B cell (primary cell): Measurements from ENCODE around the gene GINS2. TPM values are rescaled to one million over a fixed set of nuclear protein-coding genes. Genes with fewer than 3 reads are reported as not detected.

Experiments
- ATAC-seq: fragments of 200-7000 bp; cut with Tn5 transposase; one replicate; pipeline ENCODE4 v1.10.0; 2021; ENCODE audit warnings: low read depth, mild to moderate bottlenecking, moderate number of reproducible peaks, moderate library complexity
- CTCF ChIA-PET: fragments of 350-600 bp; sonication (Branson Sonifier 250); formaldehyde crosslinking; loops from one replicate; lab custom pipeline; 2021; ENCODE audit warnings: antibody characterized with exemption, inconsistent platforms; lab: Charles Lee
- POLR2A ChIA-PET: fragments of 350-600 bp; sonication (Branson Sonifier 250); formaldehyde crosslinking; loops from one replicate; lab custom pipeline; 2021; ENCODE audit warnings: antibody characterized with exemption; lab: Charles Lee
- DNase-seq: peaks from one replicate; pipeline ENCODE4 v3.0.0; 2013
- H2AFZ ChIP-seq: 2 replicates; pipeline ENCODE4 v1.6.1; 2012; ENCODE audit warnings: mild to moderate bottlenecking, low read depth, low read length; ENCODE audit not compliant: insufficient read depth, poor library complexity, severe bottlenecking
- H3K27ac ChIP-seq, 2 donors: 1 replicate in 1 of 2; 2 replicates in 1 of 2; pipeline ENCODE4 v1.5.1; 2012 to 2013; ENCODE audit warnings: low read length in 2 of 2, mild to moderate bottlenecking in 2 of 2, moderate library complexity in 1 of 2
- H3K27me3 ChIP-seq, 4 experiments: fragments of 200-600 bp in 1 of 4; sonication (generic) in 1 of 4; replicated peaks in 1 of 4; 1 replicate in 2 of 4; 2 replicates in 2 of 4; pipeline versions ENCODE4 v1.6.1 to v1.7.0; 2013 to 2016; ENCODE audit warnings: low read length in 3 of 4, mild to moderate bottlenecking in 2 of 4, mixed read lengths in 1 of 4, moderate library complexity in 1 of 4; ENCODE audit not compliant: insufficient read depth in 4 of 4, control insufficient read depth in 3 of 4; ENCODE audit errors: control extremely low read depth in 1 of 4
- H3K36me3 ChIP-seq, 2 experiments: replicated peaks in 1 of 2; 1 replicate in 1 of 2; 2 replicates in 1 of 2; pipeline versions ENCODE4 v1.6.1 to v1.7.1; 2013; ENCODE audit warnings: low read length in 1 of 2; ENCODE audit not compliant: insufficient read depth in 2 of 2, control insufficient read depth in 1 of 2; ENCODE audit errors: control extremely low read depth in 1 of 2, extremely low read depth in 1 of 2
- H3K4me1 ChIP-seq, 2 donors: fragments of 200-600 bp in 1 of 2; sonication (generic) in 1 of 2; 1 replicate in 1 of 2; 2 replicates in 1 of 2; pipeline versions ENCODE4 v1.5.1 to v1.6.1; 2013 to 2017; ENCODE audit warnings: low read length in 2 of 2; ENCODE audit not compliant: control insufficient read depth in 2 of 2, insufficient read depth in 2 of 2
- H3K4me2 ChIP-seq: replicated peaks from 2 replicates; pipeline ENCODE3; 2012; ENCODE audit warnings: mild to moderate bottlenecking, low read depth, low read length; ENCODE audit not compliant: poor library complexity, severe bottlenecking
- H3K4me3 ChIP-seq, 5 experiments: fragments of 200-600 bp in 1 of 5; sonication (generic) in 1 of 5; 1 replicate in 3 of 5; 2 replicates in 2 of 5; pipeline versions ENCODE4 v1.5.1 to v1.7.0; 2011 to 2016; ENCODE audit warnings: low read length in 4 of 5, mild to moderate bottlenecking in 4 of 5, low read depth in 2 of 5, control low read depth in 1 of 5, moderate library complexity in 1 of 5; ENCODE audit not compliant: insufficient read depth in 1 of 5; ENCODE audit errors: control extremely low read depth in 1 of 5, extremely low read depth in 1 of 5
- H3K79me2 ChIP-seq: fragments of 200-600 bp; sonication (generic); one replicate; pipeline ENCODE4 v1.6.0; 2016; ENCODE audit warnings: low read length; ENCODE audit not compliant: control insufficient read depth, insufficient read depth
- H3K9ac ChIP-seq: fragments of 200-600 bp; sonication (generic); 2 replicates; pipeline ENCODE4 v1.6.1; 2017; ENCODE audit warnings: mild to moderate bottlenecking, low read length, moderate library complexity
- H3K9me3 ChIP-seq, 3 donors: one replicate each; pipeline versions ENCODE4 v1.6.1 to v1.7.1; 2013; ENCODE audit warnings: low read length in 2 of 3; ENCODE audit not compliant: control insufficient read depth in 2 of 3, insufficient read depth in 1 of 3; ENCODE audit errors: control extremely low read depth in 1 of 3
- H4K20me1 ChIP-seq: 2 replicates; pipeline ENCODE4 v1.6.0; 2012; ENCODE audit warnings: mild to moderate bottlenecking, low read length; ENCODE audit not compliant: insufficient read depth, control insufficient read depth, poor library complexity, severe bottlenecking
- H3K27ac Mint-ChIP-seq: one replicate; pipeline ENCODE4 v1.8.0; 2021; ENCODE audit warnings: mixed read lengths
- H3K27me3 Mint-ChIP-seq: one replicate; pipeline ENCODE4 v1.8.0; 2021; ENCODE audit warnings: mixed read lengths
- H3K4me1 Mint-ChIP-seq: one replicate; pipeline ENCODE4 v1.8.0; 2021; ENCODE audit warnings: mixed read lengths
- H3K4me3 Mint-ChIP-seq: one replicate; pipeline ENCODE4 v1.8.0; 2021; ENCODE audit warnings: mixed read lengths
- H3K9me3 Mint-ChIP-seq: one replicate; pipeline ENCODE4 v1.8.0; 2022; ENCODE audit warnings: mixed read lengths; ENCODE audit not compliant: insufficient read depth
- CTCF ChIP-seq: fragments of 200-600 bp; IDR thresholded peaks from one replicate; pipeline ENCODE4 v1.8.0; 2022; ENCODE audit warnings: antibody characterized with exemption, mild to moderate bottlenecking
- EZH2 ChIP-seq: IDR thresholded peaks from 2 replicates; pipeline ENCODE4 v1.6.1; 2012; ENCODE audit warnings: borderline replicate concordance, low read depth, mild to moderate bottlenecking, moderate library complexity, low read length; ENCODE audit not compliant: insufficient read depth, poor library complexity, severe bottlenecking
- WGBS: methylation state at CpG from one replicate; pipeline ENCODE4 v1.1.5; 2013; ENCODE audit warnings: missing lambda C conversion rate; ENCODE audit not compliant: insufficient coverage; 5-methylcytosine and 5-hydroxymethylcytosine counted together
- intact Hi-C: fragments of 100-400 bp; cut with micrococcal nuclease; formaldehyde crosslinking; loops from one replicate; pipeline ENCODE4 v1.10.0; 2022
- polyA plus RNA-seq: library from polyadenylated mRNA; depleted of rRNA; stranded (reverse); fragments of >200 nt; gene quantifications from 2 replicates; pipeline ENCODE4 v1.2.3, GENCODE V29; 2012
- total RNA-seq, 2 donors: library from RNA; stranded (reverse); fragments of 120-200 nt in 1 of 2; gene quantifications; 1 replicate in 1 of 2; 2 replicates in 1 of 2; pipeline versions ENCODE4 v1.2.3 to v1.2.4, GENCODE V29; 2013 to 2022

The GINS2 gene
- total and polyA plus RNA-seq, 2 donors (not counting 1 experiment from before 2014, with no cell fraction given): 0.52 to 4.2 TPM

DNA sequence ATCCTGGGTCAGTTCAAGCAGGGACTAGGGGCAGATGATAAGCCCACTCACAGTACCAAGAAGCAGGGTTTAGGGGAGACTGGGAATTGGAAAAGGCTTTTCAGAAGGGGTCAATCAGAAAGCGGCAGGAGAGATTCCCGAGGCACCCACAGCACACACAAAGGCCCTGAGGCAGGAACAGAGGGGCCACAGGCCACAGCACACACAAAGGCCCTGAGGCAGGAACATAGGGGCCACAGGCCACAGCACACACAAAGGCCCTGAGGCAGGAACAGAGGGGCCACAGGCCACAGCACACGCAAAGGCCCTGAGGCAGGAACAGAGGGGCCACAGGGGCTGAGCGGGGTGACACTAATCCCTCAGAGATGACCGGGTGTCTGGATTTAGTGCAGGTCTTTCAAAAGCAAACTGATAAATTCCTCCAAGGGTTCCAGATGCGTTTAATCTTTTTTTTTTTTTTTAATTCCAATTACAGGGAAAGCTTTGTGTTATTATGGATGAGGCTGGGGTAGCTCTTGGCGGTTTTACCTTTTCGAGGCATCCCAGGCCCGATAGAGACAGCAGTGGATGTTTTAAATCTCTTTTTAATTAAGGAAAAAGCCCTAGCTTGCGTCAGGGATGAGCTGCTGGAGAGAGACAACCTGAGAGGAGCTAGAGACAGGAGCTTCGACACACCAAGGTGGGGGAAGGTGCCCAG, 31.0 kb upstream of the GINS2 start:
- POLR2A ChIA-PET: no interaction called here
- peaks cover 53% of the 10 kb centered on the region for H3K79me2 ChIP-seq
- intact Hi-C loops: no loop called here

More for the DNA sequence above, 31.0 kb upstream of the GINS2 start:
- Histone ChIP-seq H3K9me3 (no peaks in the 10 kb centered on the region), H3K4me1 (peaks cover 7 to 34% of the 10 kb centered on the region in 2 donors), H3K36me3 (peaks cover 3 to 12% of the 10 kb centered on the region in 2 experiments), H3K27me3 (no peaks in the 10 kb centered on the region), H3K4me3 (no peak overlapping the region), H3K9ac (no peak overlapping the region), H3K27ac (no peak overlapping the region), H3K4me2 (no peak overlapping the region), H2AFZ (no peak overlapping the region), H4K20me1 (peaks cover 72% of the 10 kb centered on the region)
- no peak overlapping the region for H3K4me3 Mint-ChIP-seq
- H3K27me3 Mint-ChIP-seq: no peaks in the 10 kb centered on the region
- no peak for ATAC-seq
- no peak overlapping the region for H3K27ac Mint-ChIP-seq
- 89% methylated on average over 8 of the region's 11 CpGs for WGBS
- TF ChIP-seq EZH2 (no peak), CTCF (no peak)
- H3K4me1 Mint-ChIP-seq: peaks cover 27% of the 10 kb centered on the region
- H3K9me3 Mint-ChIP-seq: no peaks in the 10 kb centered on the region
- CTCF ChIA-PET: interaction anchor here (0.7 to 5.8 kb wide), 13 partner anchors 8 to 300 kb away, joined by 3 to 77 read pairs (median 4); partner anchors contain the start of gene C16orf74
- no peak for DNase-seq
